GM18517 (cell line): ENCODE results near the gene PTPRF.
"Not testable (repeated sequence)": the region's sequence is repeated elsewhere in the genome, so short reads cannot be mapped to it uniquely, and the experiment has no call there.

Experiments
- ATAC-seq: cut with Tn5 transposase; IDR thresholded peaks from one replicate; pipeline ENCODE4 v1.9.1; 2021; ENCODE audit warnings: mild to moderate bottlenecking, moderate library complexity; ENCODE audit not compliant: unreplicated experiment

PTPRF gene

DNA sequence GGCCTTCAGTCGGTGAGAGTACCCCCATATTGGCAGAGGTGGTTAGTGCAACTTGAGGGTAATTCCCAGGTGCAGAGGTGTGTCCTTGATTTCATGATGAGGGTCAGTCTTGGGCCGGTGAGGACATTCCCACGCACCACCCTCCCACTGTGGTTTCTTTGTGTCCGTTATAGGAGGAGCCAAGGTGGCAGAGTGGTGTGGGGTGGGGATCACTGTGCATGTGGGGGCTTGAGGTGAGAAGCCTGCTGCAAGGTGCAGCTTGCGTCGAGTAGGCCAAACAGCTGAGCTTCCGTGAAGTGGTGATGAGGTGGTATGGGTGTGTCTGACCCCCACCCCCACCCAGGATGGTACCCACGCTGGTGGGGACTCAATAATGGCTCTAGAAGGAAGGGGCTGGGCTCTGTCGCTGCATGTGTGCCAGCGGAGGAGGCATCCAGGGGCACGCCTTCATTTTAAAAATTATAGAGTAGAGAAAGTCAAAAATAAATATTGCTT lies 6.2 kb downstream of the PTPRF start:
- ATAC-seq, result no peak

DNA sequence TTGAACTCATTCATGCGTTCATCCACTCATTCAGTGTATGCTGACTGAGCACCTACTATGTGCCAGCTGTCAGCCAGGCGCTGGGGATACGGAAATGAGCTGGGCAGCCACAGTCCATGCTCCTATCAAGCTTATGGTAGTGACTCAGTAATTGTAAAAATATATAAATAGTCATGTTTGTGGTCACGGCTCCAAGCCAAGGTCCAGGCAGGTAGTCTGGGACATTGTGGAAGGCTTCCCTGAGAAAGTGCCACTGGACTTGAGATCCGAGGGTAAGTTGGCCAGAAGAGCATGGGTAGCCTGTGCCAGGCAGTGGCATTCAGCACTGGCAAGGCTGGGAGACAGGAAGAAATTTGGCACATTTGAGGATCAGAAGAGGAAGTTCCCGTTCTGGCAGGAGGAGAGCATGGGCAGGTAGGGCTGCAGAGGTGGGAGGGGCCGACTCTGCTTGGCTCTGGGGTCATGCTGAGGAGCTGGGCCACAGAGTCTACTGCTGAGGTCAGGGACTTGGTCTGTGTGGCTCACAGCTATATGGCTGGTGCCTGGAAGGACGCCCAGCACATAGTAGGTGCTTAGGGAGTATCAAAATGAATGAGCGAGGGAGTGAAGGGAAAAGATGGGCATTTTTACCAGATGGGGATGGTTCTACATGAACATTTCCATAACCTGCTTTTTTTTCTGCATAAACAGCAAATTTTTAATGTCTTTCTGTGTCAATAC lies 6.9 kb downstream of the PTPRF start:
- ATAC-seq, result no peak

DNA sequence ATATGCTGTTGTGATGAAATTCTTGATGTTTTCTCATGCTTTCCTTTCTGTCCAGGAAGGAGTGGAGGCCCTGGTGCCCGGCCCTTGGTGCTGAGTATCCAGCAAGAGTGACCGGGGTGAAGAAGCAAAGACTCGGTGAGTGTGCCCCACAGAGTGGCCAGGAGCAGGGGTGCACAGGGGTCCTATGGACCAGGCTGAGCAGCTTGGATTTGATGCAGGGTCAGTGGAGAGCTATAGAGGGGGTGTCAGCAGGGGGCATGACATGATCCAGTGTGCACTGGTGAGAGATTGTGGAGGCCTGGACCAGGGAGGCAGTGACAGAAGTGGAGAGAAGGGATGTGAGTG lies 7.4 kb downstream of the PTPRF start:
- no peak for ATAC-seq

DNA sequence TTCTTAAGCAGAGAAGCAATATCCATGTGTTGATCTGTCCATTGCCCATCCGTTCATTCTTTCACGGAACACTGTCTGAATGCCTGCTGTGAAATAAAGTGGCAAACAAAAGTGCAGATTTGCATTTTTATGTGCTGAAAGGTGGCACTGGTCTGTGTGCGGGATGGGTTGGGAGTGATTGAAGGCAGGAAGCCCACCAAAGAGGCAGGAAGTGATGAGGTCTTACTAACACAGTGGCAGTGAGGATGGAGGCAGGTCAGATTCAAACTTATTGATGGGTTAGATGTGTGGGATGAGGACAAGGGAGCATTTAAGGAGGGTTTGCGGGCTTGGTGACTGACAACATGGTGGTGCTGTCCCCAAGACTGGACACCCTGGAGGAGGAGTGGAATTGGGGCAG lies 8.3 kb downstream of the PTPRF start:
- ATAC-seq, result no peak

DNA sequence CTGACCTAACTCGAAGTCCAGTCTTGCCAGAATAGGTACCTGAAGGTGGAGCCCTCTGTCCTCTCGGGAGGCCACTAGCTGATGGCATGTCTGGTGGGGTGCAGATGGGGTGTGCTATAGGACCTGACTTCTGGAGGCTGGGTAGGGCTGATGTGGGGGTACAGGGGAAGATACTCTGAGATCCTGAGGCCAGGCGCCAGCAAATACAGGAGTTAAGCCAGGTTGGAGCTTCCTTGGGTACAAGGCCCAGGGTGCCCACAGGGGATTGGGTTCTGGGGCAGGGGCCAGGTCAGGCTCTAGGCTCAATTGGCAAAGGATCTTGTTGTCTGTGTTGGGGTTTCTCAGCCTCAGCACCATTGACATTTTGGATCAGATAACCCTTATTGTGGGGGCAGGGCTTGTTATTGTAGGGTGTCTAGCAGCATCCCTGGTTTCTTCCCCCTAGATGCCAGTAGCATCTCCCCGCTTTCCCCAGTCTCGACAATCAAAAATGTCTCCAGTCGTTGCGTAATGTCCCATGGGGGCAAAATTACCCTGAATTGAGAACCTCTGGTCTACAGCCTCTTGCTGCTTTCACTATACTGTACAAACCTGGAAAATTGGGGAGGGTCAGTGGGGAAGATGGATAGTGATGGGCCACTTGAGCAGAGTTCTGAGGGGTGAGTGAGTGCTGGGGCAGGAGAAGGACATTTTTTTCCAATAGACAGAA lies 9.2 kb downstream of the PTPRF start:
- no peak for ATAC-seq

DNA sequence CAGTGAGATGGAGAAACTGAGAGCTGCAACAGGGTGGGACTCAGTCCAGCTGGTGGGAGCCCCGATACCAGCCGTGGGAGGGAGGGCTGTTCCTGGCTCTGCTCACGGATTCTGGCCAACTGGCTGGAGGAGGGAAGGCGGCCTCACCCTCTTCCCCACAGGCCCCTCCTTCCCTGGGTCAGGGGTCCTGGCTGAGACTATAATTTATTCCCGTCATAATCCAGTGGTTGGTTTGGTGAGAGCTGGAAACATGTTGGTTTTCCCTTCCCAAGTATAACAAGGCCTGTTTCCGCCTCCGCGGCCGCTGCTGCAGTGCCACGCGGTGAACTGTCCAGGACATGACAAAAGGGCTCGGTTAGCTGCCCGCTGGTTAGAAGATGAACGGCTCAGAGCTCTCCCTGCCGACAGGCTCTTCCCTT lies 10.0 kb downstream of the PTPRF start:
- ATAC-seq, result no peak

DNA sequence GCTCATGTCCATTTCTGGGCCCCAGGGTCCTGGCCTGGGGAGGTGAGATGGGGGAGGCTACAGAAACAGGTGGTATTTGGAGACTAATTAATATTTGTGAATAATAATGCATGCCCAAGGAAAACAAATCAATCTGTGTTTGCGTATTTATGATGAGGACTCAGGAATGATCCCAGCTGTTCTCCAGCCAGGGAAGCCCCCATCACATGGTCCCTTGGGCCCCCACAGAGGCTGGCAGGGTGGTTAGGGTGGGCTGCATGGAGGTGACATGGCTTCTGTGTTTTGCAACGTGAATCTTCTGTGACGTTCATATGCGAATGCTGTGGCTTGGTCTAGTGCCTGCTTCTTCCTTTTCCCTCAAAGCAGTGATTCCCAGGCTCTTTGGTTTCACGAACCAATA lies 10.5 kb downstream of the PTPRF start:
- ATAC-seq, result no peak

DNA sequence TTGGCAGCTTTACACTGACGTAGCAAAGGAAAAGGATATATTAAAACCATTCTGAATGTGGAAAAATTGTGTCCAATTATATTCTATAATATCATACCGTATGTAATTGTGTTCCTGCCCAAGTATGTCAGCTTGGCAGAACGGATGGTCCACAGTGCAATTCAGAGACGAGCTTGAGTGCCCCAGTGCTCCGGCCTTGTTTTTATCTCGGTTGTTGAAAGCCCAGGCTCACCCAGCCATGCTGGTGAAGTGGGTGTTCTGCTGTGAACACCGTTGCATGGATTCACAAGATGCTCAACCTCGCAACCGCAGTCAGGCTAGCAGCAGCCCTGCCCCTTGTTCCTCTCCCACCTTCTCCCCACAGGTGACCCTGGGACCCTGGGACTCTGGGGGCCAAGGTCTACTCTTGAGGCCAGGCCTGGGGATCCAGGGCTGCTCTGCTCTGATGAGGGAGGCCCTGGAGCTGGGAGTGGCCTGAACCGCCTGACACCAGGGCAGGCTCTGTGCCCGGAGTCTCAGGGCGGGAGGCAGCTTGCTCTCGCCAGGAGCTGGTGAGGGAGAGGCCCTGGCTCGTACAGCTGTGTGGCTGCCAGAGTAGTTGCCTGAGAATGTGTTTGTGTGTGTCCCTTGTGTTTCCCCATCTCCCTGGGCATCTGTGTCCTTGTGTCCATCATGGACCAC lies 11.2 kb downstream of the PTPRF start:
- no peak for ATAC-seq

DNA sequence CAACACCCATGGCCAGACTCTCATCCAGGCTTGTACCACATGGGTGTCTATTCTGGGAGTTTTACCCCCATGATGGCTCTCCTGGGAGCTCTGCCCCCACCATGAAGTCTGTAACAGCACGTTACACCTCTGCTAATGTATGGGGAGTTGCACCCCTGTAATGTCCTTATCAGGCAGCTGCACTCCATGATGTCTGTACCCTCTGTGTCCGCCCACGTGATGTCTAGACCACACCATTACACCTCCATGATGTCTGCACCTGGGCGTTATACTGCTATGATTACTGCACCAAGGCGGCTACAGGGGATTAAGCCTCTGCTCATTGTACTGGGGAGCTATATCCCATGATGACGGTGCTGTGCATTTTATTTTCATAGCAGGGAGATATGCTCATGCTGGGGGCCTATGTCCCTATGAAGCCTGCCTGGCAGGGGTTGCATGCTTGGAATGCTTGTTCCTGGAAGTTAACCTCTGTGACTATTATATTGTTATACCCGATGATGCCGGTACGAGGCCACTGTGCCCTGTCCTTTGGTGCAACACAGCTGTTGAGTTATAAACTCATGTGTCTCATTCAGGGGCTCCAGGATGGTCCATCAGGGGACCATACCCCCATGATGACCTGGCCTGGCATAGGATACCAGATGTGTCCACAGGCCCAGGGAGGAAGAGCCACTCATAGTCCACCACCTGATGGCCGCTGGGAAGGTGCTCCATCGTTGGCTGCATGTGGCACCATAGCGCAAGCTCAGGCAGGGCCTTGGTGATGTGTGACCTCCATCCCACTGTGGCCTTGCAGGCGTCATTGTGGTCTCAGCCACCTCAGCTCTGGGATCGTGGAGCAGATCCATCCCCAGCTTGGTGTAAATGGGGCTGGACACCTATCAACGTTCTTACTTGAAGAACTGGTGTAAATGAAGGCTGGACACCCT lies 12.1 kb downstream of the PTPRF start:
- no peak for ATAC-seq

DNA sequence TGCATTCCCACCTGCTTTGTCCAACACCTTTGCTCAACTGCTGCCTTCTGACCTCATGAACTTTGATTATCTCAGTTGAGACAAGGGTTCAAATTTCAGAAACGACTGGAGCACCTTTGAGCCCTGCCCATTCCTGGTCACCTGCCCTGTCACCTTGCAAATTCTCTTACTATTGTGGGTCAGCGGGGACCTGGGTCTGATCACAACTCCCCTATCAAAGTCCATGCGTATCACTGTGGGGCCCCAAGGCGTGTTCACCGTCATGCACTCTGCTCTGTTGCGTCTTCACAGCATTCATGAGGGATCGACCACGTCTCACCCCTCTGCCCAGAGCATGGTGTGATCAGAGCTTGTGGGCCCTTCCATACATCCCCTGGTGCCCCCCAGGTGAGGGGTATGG lies 12.9 kb downstream of the PTPRF start:
- no peak for ATAC-seq

DNA sequence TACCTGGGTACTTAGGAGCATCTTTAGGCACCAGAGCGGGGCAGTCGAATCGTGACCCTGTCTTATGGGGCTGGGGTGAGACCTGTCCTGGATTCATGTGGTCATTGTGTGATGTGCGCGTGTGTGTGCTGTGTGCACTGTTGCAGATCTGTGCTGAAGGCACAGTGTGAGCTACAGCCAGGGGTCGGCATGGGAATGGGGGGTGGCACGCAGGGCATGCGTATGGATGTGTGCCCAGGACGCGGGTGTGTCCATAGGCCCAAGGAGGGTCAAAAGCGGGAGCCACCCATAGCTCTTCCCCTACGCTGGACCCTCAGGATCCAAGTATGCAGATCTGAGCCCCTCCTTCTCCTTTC lies 14.6 kb downstream of the PTPRF start:
- no peak for ATAC-seq

DNA sequence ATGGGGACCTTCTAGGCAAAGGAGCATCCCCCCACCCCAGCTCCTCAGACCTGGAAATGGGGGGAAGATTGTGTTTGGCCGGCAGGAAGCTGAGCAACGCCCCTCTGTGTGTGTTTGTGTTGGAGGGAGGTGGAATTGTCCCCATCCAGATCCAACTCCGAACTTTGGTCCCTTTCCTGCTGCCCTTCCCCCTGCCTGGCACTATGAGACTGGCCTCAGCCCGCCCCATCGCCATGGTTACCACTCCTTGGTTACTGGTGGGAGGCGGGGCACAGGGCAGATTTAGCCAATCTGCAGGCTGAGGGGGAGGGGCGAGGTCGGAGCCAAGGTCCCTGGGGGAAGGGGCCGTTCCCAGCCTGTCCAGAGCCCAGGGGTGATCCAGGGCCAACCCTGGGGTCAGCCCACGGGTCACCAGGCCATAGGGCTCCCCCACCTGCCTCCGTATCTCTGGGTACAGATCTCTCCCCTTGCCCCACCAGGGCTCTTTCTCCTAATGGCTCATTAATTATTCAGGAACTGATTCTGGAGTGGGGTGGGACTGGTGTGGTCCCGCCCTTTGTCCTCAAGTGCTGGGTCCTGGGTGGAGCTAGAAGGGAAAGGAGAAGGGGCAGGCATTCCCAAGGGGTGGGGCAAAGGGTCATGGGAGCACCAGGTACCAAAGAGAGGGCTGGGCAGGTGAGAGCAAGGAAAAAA lies 15.2 kb downstream of the PTPRF start:
- no peak for ATAC-seq

DNA sequence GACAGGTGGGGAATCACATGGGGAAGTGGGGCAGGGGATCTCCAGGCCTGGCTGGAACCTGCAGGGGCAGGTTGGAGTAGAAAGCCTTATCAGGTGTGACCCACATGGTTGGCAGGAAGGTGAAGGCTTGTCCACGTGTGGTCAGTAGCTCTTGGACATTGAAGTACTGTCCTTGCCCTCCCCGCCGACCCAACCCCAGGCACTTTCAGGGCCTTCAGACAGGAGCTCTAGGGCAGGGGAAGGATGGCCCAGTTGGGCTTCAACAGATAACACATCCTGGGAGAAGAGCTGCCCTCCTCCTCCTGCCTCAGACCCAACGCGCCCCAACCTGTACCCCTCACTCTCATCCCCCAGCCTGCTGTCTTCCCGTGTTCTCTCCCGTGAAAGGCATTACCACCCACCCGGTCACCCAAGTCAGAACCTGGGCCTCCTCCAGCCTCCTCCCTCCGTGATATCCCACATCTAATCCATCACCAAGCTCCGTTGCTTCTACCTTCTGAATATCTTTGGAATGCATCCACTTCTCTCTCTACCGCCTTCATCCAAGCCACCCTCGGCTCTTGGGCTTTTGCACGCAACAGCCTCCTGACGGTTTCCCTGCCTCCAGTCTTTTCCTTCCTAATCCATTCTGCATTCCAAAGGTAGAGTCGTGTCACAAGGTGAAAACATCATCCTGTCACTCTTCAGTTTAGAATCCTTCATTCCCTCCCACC lies 15.9 kb downstream of the PTPRF start:
- no peak for ATAC-seq

DNA sequence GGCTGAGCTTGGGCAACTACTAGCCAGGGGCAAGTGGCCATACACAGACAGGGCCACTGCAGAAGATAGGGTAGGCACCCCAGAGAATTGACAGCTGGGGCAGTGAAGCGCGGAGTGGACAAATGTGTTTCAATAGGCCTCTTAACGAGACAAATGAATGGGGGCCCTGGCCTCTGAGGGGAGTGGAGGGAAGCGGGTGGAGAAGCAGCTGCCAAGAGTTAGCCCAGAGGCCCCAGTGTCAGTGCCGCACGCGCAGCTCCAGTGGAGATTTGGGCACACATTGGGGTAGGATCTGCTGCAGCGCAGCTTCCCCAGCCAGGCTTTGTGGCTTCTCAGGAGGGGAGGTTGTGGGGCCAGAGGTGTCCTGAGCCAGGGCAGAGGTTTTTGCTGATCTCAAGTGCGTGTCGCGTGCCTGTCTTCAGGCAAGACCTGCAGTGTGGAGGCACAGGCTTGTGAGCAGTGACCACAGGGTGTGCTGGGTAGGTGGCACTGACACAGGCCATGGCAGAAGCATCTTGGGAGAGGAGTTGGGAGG lies 16.9 kb downstream of the PTPRF start:
- no peak for ATAC-seq

DNA sequence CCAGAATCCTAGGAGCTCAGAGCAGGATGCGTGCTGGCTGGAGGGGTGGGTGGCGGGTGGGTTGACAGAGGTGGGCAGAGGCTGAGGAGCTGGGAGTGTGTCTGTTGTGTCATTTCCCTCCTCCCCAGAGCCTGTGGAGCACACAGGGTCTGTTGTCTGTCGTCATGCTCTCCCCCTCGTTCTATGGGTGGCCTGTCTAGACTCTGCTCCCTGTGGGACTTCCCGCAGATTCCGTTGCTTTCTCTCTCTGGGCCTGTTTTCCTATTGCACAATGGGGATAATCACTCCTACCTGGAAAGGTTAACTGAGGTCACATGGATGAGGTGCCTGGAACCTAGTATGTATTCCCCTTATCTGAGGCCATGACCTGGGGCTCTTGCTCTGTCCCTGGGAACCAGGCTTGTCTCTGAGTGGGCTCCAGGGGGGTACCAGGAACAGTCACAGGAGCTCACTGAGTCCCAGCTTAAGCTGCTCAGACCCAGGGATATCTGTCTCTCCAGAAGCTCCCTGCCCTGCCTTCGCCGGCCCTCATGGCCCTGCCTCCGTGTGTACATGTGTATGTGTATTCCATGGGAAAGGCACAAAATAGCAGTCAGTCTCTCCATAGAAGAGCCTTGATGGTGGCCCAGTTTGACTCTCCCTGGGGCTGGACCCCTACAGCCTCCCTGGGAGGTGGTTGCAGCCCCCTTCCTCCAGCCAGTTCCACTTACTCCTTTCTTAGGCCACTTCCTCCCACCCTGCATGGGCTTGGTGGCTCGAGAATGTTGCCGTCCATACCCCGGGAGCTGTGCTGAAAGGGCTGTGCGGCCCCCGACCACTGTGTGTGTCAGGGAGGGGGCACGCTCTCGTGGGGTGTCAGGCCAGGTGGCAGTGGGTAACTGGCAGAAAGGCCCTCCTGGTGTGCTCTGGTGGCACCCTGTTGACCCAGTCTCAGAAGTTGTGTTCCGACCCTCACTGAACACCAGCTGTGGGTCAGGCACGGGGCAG lies 17.9 kb downstream of the PTPRF start:
- no peak for ATAC-seq

DNA sequence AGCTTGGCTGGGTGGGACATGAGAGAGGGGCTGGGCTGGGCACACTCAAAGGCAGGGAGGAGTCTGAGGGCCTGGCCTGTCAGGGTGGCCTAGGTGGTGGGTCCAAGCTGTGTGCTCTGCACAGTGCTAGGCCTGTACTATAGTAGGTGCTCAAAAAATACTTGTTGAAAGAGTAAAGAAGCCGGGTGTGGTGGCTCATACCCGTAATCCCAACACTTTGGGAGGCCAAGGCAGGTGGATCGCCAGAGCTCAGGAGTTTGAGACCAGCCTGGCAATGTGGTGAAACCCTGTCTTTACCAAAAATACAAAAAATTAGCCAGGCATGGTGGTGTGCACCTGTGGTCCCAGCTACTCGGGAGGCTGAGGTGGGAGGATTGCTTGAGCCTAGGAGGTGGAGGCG lies 18.7 kb downstream of the PTPRF start:
- not testable (repeated sequence) for ATAC-seq

DNA sequence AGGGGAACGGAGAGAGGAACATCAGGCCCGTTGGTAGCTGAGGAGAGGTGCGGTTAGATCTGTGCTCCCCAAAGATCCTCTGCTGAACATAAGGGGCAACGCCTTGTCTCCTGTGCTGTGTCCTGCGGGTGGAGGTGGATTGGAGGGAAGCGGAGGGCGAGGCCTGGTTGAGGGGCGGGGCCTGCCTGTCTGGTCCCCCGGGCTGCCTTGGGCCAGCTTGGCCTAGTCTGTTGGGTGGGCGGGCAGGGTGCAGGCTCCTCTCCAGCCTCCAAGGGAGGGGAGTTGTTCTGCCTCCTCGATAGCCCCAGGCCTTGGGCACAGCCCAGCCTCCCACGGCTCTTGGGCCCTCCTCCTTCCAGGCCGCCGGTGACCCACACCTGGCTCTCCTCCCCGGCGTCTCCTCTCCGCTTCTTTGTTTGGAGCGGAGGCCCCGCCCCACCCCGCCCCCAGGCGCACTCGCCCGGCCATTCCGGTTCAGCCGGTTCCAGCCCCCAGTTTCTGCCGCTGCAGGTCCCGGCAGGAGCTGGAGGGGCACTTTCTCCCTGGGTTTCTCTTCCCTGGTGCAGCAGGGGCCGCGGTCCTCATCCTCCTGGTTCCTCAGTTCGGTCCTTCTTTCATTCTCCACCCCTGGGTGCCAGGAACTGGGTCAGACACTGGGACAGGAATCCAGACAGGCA lies 19.4 kb downstream of the PTPRF start:
- no peak for ATAC-seq
